Panc1 (cell line): ENCODE data around the gene INPP4A. TPM values are rescaled to one million over a fixed set of nuclear protein-coding genes. Genes with fewer than 3 reads are reported as not detected.

Experiments
- ATAC-seq: fragments of 200-7000 bp; cut with Tn5 transposase; 2 replicates; pipeline ENCODE4 v1.9.1; 2020; ENCODE audit warnings: mild to moderate bottlenecking, moderate library complexity
- BruUV-seq: library from RNA; stranded (reverse); fragments of 400-500 nt; replicated peaks from 2 replicates; lab custom pipeline; 2021; lab: Mats Ljungman, UMichigan
- CTCF ChIA-PET: fragments of 300-600 bp; sonication (Branson Sonifier 250); formaldehyde crosslinking; loops from one replicate; lab custom pipeline; 2022; ENCODE audit warnings: antibody characterized with exemption; lab: Charles Lee
- POLR2A ChIA-PET: fragments of 300-600 bp; sonication (Branson Sonifier 250); formaldehyde crosslinking; loops from one replicate; lab custom pipeline; 2022; ENCODE audit warnings: antibody characterized with exemption; lab: Charles Lee
- DNase-seq: peaks from one replicate; pipeline ENCODE4 v3.0.0-alpha.2; 2010; ENCODE audit warnings: low read depth, low spot score
- H3K27ac ChIP-seq: 2 replicates; pipeline ENCODE4 v1.5.1; 2011; ENCODE audit warnings: mild to moderate bottlenecking, low read length, inconsistent platforms
- H3K27me3 ChIP-seq: fragments of 200-500 bp; sonication (Bioruptor generic); 2 replicates; pipeline ENCODE4 v1.6.0; 2014; ENCODE audit warnings: low read length, inconsistent platforms; ENCODE audit not compliant: control insufficient read depth, insufficient read depth
- H3K36me3 ChIP-seq: fragments of 200-500 bp; sonication (Bioruptor generic); 2 replicates; pipeline ENCODE4 v1.5.1; 2014; ENCODE audit warnings: inconsistent platforms, mild to moderate bottlenecking, low read length, moderate library complexity; ENCODE audit not compliant: control insufficient read depth, insufficient read depth
- H3K4me1 ChIP-seq: 2 replicates; pipeline ENCODE4 v1.5.1; 2011; ENCODE audit warnings: inconsistent platforms, mild to moderate bottlenecking, low read length, moderate library complexity; ENCODE audit not compliant: control insufficient read depth, insufficient read depth
- H3K4me3 ChIP-seq, 2 experiments: 2 replicates each; pipeline ENCODE4 v1.5.1; 2011 to 2012; ENCODE audit warnings: low read depth in 2 of 2, low read length in 2 of 2, mild to moderate bottlenecking in 2 of 2, inconsistent platforms in 1 of 2, moderate library complexity in 1 of 2
- H3K9me3 ChIP-seq: fragments of 200-500 bp; sonication (Bioruptor generic); 2 replicates; pipeline ENCODE4 v1.5.1; 2014; ENCODE audit warnings: low read depth, mild to moderate bottlenecking, inconsistent platforms, low read length, moderate library complexity; ENCODE audit not compliant: control insufficient read depth, insufficient read depth
- POLR2AphosphoS5 ChIP-seq: IDR thresholded peaks from 2 replicates; pipeline ENCODE4 v1.6.1; 2012; ENCODE audit warnings: mild to moderate bottlenecking, low read depth, low read length, moderate library complexity
- SIN3A ChIP-seq: IDR thresholded peaks from 2 replicates; pipeline ENCODE4 v1.6.1; 2012; ENCODE audit warnings: low read depth, mild to moderate bottlenecking, low read length, moderate library complexity, borderline replicate concordance; ENCODE audit not compliant: insufficient read depth
- TCF7L2 ChIP-seq: IDR thresholded peaks from 2 replicates; pipeline ENCODE4 v1.6.1; 2011; ENCODE audit warnings: mild to moderate bottlenecking, low read depth, low read length, inconsistent platforms
- in situ Hi-C: cut with HindIII; loops from 2 replicates; pipeline ENCODE4 v1.10.0; 2016; ENCODE audit warnings: low sequenced_read_pairs, low pct_unique_long_range_greater_than_20kb
- intact Hi-C: fragments of 100-400 bp; cut with micrococcal nuclease; formaldehyde crosslinking; loops from one replicate; pipeline ENCODE4 v1.10.0; 2022; ENCODE audit not compliant: unreplicated experiment
- total RNA-seq: library from RNA; stranded (reverse); gene quantifications from one replicate; pipeline ENCODE4 v1.2.1, GENCODE V29; 2021; ENCODE audit not compliant: unreplicated experiment
- TF ChIP-seq, protein P1 (sequence below), 2 experiments: IDR thresholded peaks; 2 replicates each; pipeline ENCODE4 v1.6.1; 2011 to 2012; ENCODE audit warnings: low read depth in 2 of 2, control low read depth in 1 of 2, low read length in 1 of 2, mild to moderate bottlenecking in 1 of 2, moderate library complexity in 1 of 2; ENCODE audit not compliant: insufficient read depth in 1 of 2
- TF ChIP-seq, protein P2 (sequence below): fragments of 450-650 bp; IDR thresholded peaks from 2 replicates; pipeline ENCODE4 v1.5.1; 2017; ENCODE audit warnings: mild to moderate bottlenecking

INPP4A gene
- total RNA-seq, 1 experiment from 2014 or later = 22.9 TPM

DNA sequence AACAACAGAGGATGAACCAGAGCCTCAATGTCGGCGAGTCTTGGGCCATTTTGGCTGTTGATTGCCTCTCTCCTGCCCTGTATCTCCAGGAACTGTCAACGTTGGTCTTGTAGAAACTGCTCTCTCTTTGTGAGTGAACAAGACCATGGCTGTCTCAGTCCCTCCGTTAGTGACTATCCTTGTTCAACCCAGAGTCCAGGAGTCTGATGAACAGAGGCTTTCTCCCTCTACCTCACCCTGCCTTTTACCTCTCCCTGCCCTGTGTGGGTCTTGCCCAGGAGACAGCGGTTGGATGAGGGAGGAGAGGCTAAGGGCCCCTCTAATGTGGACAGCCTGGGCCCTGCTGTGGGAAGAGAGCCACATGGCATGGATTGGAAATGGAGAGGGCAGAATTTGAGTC lies 32.8 kb downstream of the INPP4A start:
- ChIA-PET CTCF (no interaction called here), POLR2A (no interaction called here)
- TF ChIP-seq POLR2AphosphoS5 = no peak
- no peak for TF ChIP-seq TCF7L2
- TF ChIP-seq, protein P1, sequence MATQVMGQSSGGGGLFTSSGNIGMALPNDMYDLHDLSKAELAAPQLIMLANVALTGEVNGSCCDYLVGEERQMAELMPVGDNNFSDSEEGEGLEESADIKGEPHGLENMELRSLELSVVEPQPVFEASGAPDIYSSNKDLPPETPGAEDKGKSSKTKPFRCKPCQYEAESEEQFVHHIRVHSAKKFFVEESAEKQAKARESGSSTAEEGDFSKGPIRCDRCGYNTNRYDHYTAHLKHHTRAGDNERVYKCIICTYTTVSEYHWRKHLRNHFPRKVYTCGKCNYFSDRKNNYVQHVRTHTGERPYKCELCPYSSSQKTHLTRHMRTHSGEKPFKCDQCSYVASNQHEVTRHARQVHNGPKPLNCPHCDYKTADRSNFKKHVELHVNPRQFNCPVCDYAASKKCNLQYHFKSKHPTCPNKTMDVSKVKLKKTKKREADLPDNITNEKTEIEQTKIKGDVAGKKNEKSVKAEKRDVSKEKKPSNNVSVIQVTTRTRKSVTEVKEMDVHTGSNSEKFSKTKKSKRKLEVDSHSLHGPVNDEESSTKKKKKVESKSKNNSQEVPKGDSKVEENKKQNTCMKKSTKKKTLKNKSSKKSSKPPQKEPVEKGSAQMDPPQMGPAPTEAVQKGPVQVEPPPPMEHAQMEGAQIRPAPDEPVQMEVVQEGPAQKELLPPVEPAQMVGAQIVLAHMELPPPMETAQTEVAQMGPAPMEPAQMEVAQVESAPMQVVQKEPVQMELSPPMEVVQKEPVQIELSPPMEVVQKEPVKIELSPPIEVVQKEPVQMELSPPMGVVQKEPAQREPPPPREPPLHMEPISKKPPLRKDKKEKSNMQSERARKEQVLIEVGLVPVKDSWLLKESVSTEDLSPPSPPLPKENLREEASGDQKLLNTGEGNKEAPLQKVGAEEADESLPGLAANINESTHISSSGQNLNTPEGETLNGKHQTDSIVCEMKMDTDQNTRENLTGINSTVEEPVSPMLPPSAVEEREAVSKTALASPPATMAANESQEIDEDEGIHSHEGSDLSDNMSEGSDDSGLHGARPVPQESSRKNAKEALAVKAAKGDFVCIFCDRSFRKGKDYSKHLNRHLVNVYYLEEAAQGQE (IDR thresholded peaks at IDR 0.05; ENCODE audit: insufficient read depth in 1 of 2, low read depth in 2 of 2, low read length in 1 of 2) = no peak
- no peak for TF ChIP-seq SIN3A
- H3K36me3 ChIP-seq = no peaks in the 10 kb centered on the region
- H3K27ac ChIP-seq = no peak overlapping the region
- BruUV-seq = no TSS peak
- H3K4me3 ChIP-seq = no peak overlapping the region
- H3K9me3 ChIP-seq = no peaks in the 10 kb centered on the region
- in situ Hi-C loops = no loop called here
- no peaks in the 10 kb centered on the region for H3K27me3 ChIP-seq
- DNase-seq (no peak), ATAC-seq (no peak)
- H3K4me1 ChIP-seq = no peaks in the 10 kb centered on the region
- intact Hi-C loops = no loop called here

DNA sequence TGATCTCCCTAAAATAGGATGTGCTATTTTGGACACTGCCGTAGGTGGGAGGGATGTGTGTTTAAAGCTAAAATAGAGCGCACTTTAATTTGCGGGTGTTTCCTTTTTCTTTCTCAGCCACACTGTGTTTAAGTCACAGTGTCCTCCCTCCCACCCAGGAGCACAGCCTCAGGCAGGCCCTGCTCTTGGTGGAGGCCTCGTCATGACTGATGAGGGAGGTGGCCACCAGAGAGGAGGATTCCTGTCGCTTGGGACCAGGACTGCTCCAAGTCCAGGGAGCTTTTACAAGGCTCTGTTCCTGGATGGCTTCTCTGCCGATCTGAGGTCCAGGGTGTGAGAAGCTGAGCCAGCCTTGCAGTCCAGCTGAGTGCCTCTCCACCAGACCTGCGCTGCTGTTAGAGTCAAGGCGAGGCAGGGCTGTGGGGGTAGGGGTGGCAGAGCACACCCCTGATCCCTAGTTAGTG lies 33.5 kb downstream of the INPP4A start:
- ATAC-seq = no peak
- no peaks in the 10 kb centered on the region for H3K36me3 ChIP-seq
- TF ChIP-seq TCF7L2 (no peak), SIN3A (no peak), POLR2AphosphoS5 (no peak)
- TF ChIP-seq, protein P2, sequence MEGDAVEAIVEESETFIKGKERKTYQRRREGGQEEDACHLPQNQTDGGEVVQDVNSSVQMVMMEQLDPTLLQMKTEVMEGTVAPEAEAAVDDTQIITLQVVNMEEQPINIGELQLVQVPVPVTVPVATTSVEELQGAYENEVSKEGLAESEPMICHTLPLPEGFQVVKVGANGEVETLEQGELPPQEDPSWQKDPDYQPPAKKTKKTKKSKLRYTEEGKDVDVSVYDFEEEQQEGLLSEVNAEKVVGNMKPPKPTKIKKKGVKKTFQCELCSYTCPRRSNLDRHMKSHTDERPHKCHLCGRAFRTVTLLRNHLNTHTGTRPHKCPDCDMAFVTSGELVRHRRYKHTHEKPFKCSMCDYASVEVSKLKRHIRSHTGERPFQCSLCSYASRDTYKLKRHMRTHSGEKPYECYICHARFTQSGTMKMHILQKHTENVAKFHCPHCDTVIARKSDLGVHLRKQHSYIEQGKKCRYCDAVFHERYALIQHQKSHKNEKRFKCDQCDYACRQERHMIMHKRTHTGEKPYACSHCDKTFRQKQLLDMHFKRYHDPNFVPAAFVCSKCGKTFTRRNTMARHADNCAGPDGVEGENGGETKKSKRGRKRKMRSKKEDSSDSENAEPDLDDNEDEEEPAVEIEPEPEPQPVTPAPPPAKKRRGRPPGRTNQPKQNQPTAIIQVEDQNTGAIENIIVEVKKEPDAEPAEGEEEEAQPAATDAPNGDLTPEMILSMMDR = no peak
- TF ChIP-seq, protein P1 (IDR thresholded peaks at IDR 0.05; ENCODE audit: insufficient read depth in 1 of 2, low read depth in 2 of 2, low read length in 1 of 2) = no peak
- H3K4me3 ChIP-seq = no peak overlapping the region
- H3K4me1 ChIP-seq = no peaks in the 10 kb centered on the region
- no peak for DNase-seq
- no peaks in the 10 kb centered on the region for H3K27me3 ChIP-seq
- intact Hi-C loops (no loop called here), in situ Hi-C loops (no loop called here)
- H3K27ac ChIP-seq = no peak overlapping the region
- BruUV-seq = no TSS peak
- no peaks in the 10 kb centered on the region for H3K9me3 ChIP-seq
- POLR2A ChIA-PET = no interaction called here
- CTCF ChIA-PET = interaction anchor here (0.6 kb wide), 1 partner anchor 47 kb away, joined by 3 read pairs; no protein-coding TSS in a partner anchor
